Right lobe of liver (tissue), 4 donors: ENCODE measurements around the gene SUFU.

Source experiments
- CTCF ChIP-seq, 4 donors: fragments of 200-600 bp in 3 of 4; fragments of 450-650 bp in 1 of 4; IDR thresholded peaks; one replicate each; pipeline versions ENCODE4 v1.5.1 to v1.8.0; 2016 to 2022; ENCODE audit warnings: antibody characterized with exemption in 4 of 4, mild to moderate bottlenecking in 2 of 4
- POLR2A ChIP-seq: fragments of 450-650 bp; IDR thresholded peaks from one replicate; pipeline ENCODE4 v1.6.1; 2017; ENCODE audit warnings: antibody characterized with exemption, mild to moderate bottlenecking
- donor health status: DM: no; HTN: no; CAD: no.
- donor health status: DM: no; HTN: no; CAD: no.
- donor health status: DM: no; HTN: yes; CAD: no.

GRCh38 chr10:102627291-102627735 is 123.5 kb downstream of the SUFU start:
- TF ChIP-seq CTCF (IDR thresholded peaks at IDR 0.05) (no peak), POLR2A (no peak)
